ENCODE data around the gene MRPL58.
"Not testable (repeated sequence)": the region's sequence is repeated elsewhere in the genome, so short reads cannot be mapped to it uniquely, and the experiment has no call there.

The MRPL58 gene

DNA sequence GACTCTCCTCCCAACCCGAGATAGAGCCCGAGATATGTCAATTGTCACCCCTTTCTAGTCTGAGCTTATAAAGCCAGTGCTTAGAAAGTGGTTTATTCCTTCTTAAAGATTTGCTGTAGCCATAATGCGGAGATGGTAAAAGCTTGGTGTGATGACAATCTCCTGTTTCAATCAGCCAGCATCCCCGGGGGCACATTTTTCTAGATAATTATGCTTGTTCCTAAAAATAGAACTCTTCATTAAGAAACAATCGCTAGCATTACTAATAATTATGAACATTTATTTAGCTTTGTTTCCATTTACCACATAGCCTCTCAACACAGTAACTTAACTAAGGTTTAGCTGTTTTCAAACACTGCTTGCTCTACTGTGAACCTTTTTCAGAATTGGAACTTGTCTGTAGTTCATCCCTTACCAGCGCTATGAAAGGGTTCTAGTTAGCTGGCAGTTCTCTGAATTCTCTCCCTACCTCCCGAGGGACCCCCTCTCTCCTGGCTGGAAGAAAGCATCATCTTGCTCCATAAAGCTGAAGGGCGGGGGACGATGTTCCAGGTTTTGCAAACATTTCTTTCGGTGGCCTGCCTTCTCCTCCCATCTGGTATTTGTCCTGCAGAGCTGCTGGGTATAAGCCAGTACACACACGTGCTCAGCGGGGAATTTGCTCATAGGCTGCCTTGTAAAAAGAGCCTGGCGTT, 922 bp upstream of the MRPL58 start:
- in situ Hi-C loops (cut with HindIII; ENCODE audit: low sequenced_read_pairs) = no loop called here

DNA sequence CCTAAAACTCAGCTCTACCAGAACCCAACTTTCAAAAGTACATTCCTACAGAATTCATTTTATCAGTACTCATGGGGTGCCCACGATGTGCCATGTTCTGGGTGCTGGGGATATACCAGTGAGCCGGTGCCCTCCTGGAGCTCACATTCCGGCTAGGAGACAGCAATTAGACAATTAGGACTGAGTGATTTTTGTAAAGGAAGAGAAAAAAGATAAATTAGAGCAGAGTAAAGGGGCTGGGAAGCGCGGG, 449 bp upstream of the MRPL58 start:
- in situ Hi-C loops (cut with HindIII; ENCODE audit: low sequenced_read_pairs) = no loop called here

DNA sequence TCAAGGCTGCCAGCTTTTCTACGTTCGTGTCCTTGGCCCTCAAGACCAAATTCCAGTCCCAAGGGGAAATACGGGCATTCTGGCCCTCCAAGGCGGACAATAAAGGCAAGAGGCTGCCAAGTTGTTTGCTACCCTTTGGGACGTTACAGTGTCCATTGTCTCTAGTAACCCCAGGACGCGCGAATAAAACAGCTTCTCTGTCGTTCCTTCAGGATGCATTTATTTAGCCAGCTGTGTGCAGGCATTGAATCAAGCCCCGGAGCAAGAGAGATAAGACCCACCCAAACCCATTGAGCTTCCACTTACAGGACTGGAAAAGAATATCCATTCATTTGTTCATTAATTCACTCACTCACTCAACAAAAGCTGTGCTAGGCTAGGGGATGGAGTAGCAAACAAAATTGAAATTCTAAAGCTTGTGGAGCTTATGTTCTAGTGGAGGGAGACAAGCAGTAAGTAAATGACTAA, 656 bp downstream of the MRPL58 start:
- in situ Hi-C loops (cut with HindIII; ENCODE audit: low sequenced_read_pairs) = no loop called here

DNA sequence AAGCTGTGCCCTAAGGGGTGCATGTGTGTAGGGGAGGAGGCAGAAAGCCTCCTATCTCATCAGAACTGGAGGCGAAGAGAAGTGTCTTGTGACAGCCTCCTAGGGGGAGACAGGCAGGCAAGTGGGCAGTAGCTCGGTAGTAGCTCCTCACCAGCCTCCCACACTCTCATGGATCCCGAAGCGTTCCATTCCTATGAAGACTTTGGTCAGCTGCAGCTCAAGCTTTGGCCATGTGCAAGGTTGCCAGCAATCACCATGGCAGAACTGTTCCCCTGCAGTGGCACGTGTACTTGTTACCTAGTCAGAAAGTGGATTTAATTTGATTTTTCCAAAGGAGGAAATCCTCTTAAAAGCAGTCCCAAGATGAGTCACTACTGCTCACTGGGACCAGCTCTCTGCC, 6.7 kb downstream of the MRPL58 start:
- in situ Hi-C loops (cut with HindIII; ENCODE audit: low sequenced_read_pairs) = no loop called here

DNA sequence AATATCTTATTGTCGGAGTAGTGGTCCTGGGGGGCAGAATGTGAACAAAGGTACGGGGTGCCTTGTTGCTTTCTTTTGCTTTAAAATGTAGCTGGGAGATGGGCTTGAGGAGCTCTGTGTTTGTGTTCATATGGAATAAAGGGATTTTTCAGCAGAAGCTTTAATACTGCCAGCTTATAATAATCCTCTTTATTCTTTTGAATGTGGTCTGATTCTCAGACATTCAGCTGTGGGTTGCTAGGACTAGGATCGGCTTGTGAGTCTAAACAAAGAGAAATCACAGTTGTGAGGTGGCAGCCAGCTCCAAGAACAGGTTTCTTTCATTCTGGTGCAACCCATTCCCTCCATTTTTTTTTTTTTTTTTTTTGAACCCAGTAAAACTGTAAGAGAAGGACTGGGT, 7.2 kb downstream of the MRPL58 start:
- in situ Hi-C loops (cut with HindIII; ENCODE audit: low sequenced_read_pairs) = no loop called here

DNA sequence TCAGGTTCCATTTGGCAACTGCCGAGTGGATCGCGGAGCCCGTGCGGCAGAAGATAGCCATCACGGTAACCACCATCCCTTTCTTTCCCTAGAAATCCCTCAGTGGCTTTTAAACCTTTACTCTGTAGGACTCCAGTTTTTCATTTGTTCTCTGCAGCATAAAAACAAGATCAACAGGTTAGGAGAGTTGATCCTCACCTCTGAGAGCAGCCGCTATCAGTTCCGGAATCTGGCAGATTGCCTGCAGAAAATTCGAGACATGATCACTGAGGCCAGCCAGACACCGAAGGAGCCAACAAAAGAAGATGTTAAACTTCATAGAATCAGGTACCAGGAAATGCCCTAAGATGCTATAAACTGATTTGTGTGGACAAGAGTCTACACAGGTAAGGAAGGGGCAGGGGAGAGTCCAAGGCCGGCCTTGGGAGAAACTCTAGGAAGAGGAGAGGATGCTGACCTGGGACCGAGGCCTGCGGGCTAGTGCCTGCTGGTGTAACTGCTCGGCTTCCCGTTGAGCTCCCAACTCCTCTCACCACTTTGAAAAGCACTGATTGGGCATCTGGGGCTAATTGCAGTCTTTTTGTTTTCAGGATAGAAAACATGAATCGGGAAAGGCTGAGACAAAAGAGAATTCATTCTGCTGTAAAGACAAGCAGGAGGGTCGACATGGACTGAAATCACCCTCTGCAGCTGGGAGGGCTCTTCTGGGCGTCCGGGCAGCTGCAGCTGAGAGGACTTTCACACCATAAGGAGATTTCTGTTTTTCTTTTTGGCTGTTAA, 8.1 kb downstream of the MRPL58 start:
- in situ Hi-C loops (cut with HindIII; ENCODE audit: low sequenced_read_pairs) = no loop called here

DNA sequence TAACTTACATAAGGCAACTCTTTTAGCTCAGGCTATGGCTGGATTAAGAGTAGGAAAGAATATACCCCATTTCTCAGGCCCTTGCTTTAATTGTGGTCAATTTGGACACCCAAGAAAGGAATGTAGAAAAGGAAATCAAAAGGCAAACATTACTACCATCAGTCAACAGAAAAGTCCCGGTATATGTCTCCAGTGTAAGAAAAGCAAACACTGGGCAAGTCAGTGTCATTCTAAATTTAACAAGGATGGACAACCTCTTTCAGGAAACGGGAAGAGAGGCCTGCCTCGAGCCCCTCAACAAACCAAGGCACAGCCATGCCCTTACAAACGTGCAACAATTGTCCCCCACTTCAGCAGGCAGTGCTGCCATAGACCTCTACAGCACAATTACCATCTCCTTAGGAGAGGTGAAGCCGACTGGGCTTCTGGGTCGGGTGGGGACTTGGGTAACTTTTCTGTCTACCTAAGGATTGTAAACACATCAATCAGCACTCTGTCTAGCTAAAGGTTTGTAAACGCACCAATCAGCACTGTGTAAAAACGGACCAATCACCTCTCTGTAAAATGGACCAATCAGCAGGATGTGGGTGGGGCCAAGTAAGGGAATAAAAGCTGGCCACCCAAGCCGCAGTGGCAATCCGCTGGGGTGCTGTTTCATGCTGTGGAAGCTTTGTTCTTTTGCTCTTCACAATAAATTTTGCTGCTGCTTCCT, 12.4 kb downstream of the MRPL58 start:
- in situ Hi-C loops (cut with HindIII; ENCODE audit: low sequenced_read_pairs) = no loop called here

DNA sequence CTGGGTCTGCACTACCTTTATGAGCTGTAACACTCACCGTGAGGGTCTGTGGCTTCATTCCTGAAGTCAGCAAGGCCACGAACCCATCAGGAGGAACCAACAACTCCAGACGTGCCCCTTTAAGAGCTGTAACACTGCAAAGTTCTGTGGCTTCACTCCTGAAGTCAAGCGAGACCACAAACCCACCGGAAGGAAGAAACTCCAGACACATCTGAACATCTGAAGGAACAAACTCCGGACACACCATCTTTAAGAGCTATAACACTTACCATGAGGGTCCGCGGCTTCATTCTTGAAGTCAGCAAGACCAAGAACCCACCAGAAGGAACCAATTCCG, 12.9 kb downstream of the MRPL58 start:
- in situ Hi-C loops (cut with HindIII; ENCODE audit: low sequenced_read_pairs) = not testable (repeated sequence)

DNA sequence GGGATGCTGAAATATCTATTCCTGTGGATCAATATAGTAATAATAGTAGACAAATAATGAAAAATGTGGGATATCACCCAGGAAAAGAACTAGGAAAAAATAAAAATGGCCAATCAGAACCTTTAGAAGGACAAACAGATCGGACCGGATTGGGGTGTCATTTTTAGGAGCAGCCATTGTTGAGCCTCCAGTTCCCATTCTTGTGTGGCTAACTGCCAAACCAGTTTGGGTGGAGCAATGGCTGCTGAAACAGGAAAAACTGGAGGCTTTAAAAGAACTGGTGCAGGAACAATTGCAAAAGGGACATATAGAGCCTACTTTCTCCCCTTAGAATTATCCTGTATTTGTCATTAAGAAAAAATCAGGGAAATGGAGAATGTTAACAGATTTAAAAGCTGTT, 14.2 kb downstream of the MRPL58 start:
- in situ Hi-C loops (cut with HindIII; ENCODE audit: low sequenced_read_pairs) = not testable (repeated sequence)

DNA sequence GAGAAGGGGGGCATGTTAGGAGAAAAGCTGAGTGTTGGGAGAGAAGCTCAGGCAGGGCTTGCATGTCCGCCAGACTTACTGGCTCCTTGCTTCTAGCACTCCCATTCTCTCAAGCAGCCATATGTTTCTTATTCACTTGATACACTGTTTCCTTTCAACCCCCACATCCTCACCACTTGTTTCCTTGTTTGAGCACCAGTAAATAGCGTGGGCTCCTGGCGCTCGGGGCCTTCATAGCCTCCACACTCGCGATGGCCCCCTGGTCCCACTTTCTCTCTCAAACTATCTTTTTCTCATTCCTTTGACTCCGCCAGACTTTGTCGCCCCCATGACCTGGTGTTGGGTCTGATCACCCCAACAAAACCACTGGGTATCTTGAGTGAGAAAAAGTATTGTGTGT, 17.7 kb downstream of the MRPL58 start:
- in situ Hi-C loops (cut with HindIII; ENCODE audit: low sequenced_read_pairs) = no loop called here

DNA sequence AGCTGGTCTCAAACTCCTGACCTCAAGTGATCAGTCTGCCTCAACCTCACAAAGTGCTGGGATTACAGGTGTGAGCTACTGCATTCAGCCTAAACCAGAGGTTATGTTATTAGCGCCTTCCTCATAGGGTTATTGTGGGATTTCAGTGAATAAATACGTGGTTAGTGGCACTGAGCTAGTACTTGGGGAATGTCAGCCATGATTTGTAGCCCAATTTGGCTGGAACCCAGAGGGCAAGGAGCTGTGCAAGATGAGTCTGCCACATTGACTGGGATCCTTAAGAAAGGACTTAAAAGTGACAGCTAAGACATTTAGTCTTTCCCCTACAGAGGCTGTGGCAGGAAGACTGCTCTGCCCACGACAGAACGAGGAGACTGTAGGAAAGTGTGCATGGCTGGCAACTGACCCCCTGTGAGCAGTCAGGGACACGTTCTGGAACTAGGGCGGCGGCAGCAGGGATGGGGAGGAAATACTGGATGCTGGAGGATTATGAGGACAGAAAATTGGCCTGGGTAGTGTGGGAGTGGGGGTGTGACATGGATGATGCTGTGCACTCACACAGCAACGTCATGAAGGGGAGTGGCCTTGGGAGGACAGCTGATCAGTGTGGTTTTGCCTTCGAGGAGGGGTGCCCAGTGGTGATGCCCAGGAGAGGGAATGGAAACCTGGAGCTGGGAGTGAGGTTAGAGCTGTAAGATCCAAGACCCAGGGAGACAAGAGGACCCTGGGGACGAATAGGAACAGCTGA, 19.7 kb downstream of the MRPL58 start:
- in situ Hi-C loops (cut with HindIII; ENCODE audit: low sequenced_read_pairs) = no loop called here

DNA sequence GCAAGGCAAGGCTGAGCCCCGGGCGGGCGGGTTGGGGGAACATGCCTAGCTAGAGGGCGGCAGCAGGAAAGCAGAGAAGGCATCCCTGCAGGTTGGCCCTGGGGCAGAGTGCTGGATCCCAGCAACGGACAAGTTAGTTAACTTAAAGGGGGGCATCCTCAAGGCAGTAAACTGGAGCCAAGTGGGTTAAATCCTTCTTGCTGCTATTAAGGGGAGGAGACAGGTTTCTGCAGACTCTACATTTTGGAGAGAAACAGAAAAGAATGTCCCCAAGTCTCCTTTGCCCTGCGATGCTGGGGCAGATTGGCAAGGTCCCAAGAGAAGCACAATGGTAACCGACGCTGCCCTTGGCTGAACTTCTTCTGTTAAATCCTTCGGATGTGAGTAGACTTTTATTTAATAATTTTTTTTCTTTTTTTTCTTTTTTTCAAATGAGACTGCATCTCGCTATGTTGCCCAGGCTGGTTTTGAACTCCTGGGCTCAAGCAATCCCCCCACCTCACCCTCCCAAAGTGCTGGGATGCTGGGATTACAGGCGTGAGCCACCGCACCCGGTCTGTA, 20.3 kb downstream of the MRPL58 start:
- in situ Hi-C loops (cut with HindIII; ENCODE audit: low sequenced_read_pairs) = no loop called here

DNA sequence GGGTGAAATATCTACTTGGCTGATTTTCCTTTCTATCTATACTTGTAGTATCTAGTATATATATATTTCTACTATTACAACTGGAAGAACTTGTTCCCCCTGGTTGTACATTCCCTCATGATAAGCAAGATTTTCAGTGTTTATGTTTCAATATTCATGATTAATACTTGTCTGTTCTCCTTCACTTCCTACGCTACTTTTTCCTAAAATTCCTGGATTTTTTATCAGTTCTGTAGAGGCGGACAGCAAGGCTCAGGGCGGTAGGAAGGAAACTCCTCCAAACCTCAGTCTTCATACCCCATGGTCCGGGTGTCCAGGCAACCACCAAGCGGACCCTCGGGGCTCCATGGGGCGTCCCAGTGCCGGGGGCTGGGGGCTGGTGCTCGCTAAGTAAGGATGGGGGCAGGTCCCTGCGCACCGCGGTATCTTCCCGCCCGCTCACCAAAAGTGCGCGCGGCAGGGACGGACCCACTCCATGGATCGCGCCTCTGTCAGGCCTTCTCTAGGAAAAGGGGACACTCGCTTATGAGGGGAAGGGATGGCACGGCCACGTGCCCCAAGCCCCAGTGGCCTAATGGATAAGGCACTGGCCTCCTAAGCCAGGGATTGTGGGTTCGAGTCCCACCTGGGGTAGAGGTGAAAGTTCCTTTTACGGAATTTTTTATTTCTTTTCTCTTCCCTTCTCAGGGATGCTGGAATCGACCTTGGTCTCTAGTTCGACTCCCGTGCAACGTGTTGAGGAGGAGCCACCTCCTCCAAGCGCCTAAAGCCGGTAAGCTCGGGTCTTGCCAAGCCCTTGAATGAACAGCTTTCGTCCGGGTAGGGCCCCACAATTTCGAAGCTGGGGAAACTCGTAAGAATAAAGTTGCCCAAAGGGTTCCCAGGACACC, 21.1 kb downstream of the MRPL58 start:
- in situ Hi-C loops (cut with HindIII; ENCODE audit: low sequenced_read_pairs) = no loop called here

DNA sequence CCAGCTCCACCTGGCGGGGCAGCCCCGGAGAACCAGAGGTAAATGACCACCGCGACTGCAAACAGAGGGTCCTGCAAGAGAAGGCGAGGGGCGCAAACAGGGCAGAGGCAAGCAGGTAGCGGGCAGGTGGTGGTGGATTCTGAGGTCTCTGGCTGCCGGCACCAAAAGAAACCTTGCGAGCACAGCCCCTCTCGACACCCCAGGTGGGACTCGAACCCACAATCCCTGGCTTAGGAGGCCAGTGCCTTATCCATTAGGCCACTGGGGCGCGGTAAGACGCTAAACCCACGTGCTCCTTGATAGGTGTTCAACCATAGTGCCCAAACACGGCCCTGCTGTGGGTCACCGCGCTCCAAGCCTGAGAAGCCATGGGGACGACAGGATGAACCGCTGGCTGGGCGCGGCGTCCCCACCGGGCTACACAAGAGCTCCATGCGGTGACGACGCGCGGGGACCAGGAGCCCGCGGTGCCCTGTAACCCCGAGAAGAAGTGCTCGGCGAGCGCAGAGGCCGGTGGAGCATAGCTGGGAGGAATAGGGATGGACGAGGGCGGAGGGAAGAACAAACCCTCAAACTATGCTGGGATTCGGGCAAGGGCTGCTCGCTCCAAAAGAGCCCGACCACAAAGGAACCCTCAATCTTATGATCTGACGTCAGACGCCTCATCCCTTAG, 21.9 kb downstream of the MRPL58 start:
- in situ Hi-C loops (cut with HindIII; ENCODE audit: low sequenced_read_pairs) = no loop called here

DNA sequence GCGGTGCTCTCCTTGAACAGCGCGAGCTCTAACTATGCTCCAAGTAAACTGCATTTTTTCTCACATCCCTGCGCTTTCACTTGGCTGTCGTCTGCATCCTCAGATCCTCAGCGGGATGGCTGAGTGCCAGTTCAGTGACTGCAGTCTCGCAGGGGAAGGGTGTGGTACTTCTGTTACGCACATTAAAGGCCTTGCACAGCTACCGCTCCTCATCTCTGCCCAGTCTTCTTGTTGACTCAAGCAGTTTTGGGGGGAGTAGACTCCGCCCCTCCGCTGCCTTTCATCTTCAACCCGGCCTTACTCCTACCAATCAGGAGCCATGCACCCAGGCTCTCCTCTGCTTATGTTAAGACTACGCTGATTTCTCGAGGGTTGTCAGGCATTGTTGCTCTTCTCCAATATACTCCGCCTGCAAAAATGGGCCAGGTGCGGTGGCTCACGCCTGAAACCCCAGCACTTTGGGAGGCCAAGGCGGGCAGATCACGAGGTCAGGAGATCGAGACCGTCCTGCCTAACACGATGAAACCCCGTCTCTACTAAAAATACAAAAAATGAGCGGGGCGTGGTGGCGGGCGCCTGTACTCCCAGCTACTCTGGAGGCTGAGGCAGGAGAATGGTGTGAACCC, 24.3 kb downstream of the MRPL58 start:
- in situ Hi-C loops (cut with HindIII; ENCODE audit: low sequenced_read_pairs) = no loop called here

DNA sequence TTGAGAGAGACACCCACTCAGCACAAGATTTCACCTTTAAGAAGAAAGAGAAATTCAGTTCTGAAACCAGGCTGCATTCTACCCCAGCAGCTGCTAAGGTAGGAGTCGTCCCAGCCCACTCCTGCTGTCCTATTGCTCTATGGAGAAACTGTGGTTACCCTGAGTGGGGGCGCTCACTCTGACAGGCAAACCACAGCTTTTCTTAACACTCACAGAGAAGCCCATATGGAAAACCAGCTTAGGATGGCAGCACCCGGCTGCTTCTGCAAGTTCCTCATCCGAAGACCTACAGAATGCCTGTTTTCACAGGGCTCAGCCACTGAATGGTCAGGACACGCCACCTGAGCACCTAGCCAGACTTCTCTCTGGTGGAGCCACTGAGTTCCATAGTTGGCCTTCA, 26.8 kb downstream of the MRPL58 start:
- in situ Hi-C loops (cut with HindIII; ENCODE audit: low sequenced_read_pairs) = no loop called here

DNA sequence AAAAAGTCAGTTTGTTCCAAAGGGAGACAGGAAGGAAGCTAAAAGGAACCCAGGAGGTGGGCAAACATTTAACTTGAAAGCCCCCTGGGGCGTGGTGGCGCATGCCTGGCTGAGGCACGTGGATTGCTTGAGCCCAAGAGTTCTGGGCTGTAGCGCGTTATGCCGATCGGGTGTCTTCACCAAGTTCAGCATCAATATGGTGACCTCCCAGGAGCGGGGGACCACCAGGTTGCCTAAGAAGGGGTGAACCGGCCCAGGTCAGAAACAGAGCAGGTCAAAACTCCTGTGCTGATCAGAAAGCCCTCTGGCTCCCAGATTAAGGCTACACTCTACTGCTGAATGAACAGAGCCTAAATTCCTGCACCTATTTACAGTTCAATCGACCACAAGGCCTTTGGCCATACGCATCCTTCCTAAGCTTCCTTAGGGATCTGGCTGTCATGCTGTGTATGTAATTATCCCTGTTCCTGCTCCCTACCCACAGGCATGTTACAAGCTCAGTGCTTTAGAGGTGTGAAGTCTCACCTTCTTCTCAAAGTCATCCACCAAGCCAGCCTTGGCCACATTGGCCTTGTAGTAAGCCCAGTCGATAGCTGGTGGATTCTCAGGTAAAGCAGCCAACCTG, 29.3 kb downstream of the MRPL58 start:
- in situ Hi-C loops (cut with HindIII; ENCODE audit: low sequenced_read_pairs) = no loop called here

DNA sequence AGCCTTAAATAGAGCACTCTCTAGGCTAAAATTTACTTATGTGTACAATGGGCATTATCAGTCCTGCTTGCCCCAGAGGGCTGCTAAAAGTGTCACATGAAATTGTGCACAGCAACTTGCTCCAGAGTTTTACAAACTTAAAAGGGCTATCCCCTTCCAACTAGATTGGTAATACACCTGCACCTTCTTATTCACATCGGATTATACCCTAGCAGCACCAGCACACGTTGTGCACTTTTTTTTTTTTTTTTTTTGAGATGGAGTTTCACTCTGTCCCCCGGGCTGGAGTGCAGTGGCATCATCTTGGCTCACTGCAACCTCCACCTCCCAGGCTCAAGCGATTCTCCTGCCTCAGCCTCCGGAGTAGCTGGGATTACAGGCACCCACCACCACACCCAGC, 31.3 kb downstream of the MRPL58 start:
- in situ Hi-C loops (cut with HindIII; ENCODE audit: low sequenced_read_pairs) = not testable (repeated sequence)

DNA sequence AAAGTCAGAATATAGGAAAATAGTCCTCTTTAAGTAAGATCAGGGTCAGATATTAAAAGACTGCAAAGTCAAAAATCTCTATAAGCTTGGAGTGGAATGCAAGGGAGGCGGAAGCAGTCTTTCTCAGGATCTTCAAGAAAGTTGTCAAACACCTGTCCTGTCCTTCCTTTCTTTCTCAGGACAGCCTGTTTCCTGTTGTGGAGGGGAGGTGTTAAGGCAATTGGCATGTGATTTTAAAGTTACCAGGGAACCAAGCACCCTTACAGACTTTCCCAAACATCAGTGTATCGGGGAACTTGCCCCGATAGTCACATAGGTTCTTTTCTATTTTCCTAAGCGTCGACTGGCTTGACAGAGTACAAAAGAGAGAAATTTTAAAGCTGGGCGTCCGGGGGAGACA, 32.2 kb downstream of the MRPL58 start:
- in situ Hi-C loops (cut with HindIII; ENCODE audit: low sequenced_read_pairs) = no loop called here
